Stimulated activated CD4-positive, alpha-beta T cell treated with anti-CD3 and anti-CD28 coated beads, Interleukin-2, amount 100 ng/mL, for 4 hours (primary cell): Measurements from ENCODE around the gene NTRK2.

Source experiments
- DNase-seq: peaks from one replicate; pipeline ENCODE4 v3.0.0-alpha.2; 2020; ENCODE audit warnings: low read depth

The NTRK2 gene

GRCh38 chr9:84851935-84852585, 182.5 kb downstream of the NTRK2 start:
- no peak for DNase-seq

- DNase-seq = no peak
These were observed 183.2 kb downstream of the NTRK2 start for GRCh38 chr9:84852617-84853301.

GRCh38 chr9:84856181-84856632, 186.7 kb downstream of the NTRK2 start:
- no peak for DNase-seq

- no peak for DNase-seq
These were observed 187.7 kb downstream of the NTRK2 start for GRCh38 chr9:84857211-84857610.

- no peak for DNase-seq
These were observed 188.8 kb downstream of the NTRK2 start for GRCh38 chr9:84858364-84858763.

GRCh38 chr9:84860249-84861115, 191.0 kb downstream of the NTRK2 start:
- no peak for DNase-seq

- no peak for DNase-seq
These were observed 191.9 kb downstream of the NTRK2 start for GRCh38 chr9:84861455-84861854.

- DNase-seq = no peak
These were observed 192.8 kb downstream of the NTRK2 start for GRCh38 chr9:84862308-84862707.

GRCh38 chr9:84862810-84863287, 193.3 kb downstream of the NTRK2 start:
- DNase-seq = no peak

GRCh38 chr9:84863372-84863771, 193.8 kb downstream of the NTRK2 start:
- no peak for DNase-seq

- no peak for DNase-seq
These were observed 197.1 kb downstream of the NTRK2 start for GRCh38 chr9:84866396-84867175.

GRCh38 chr9:84867186-84867585, 197.7 kb downstream of the NTRK2 start:
- no peak for DNase-seq

- no peak for DNase-seq
These were observed 199.6 kb downstream of the NTRK2 start for GRCh38 chr9:84869091-84869490.

- no peak for DNase-seq
These were observed 202.5 kb downstream of the NTRK2 start for GRCh38 chr9:84871983-84872382.

- DNase-seq = no peak
These were observed 204.5 kb downstream of the NTRK2 start for GRCh38 chr9:84874022-84874421.

- no peak for DNase-seq
These were observed 205.1 kb downstream of the NTRK2 start for GRCh38 chr9:84874596-84874995.

GRCh38 chr9:84875193-84875592, 205.7 kb downstream of the NTRK2 start:
- no peak for DNase-seq

- no peak for DNase-seq
These were observed 210.1 kb downstream of the NTRK2 start for GRCh38 chr9:84879631-84880030.

- DNase-seq = no peak
These were observed 211.3 kb downstream of the NTRK2 start for GRCh38 chr9:84880835-84881234.

- DNase-seq = no peak
These were observed 217.3 kb downstream of the NTRK2 start for GRCh38 chr9:84886866-84887265.

- DNase-seq = no peak
These were observed 222.4 kb downstream of the NTRK2 start for GRCh38 chr9:84891924-84892323.
